Panc1 (cell line): Measurements from ENCODE around the gene BACH2. TPM values are rescaled to one million over a fixed set of nuclear protein-coding genes. Genes with fewer than 3 reads are reported as not detected.

ENCODE experiments used
- ATAC-seq: fragments of 200-7000 bp; cut with Tn5 transposase; 2 replicates; pipeline ENCODE4 v1.9.1; 2020; ENCODE audit warnings: mild to moderate bottlenecking, moderate library complexity
- BruUV-seq: library from RNA; stranded (reverse); fragments of 400-500 nt; replicated peaks from 2 replicates; lab custom pipeline; 2021; lab: Mats Ljungman, UMichigan
- CTCF ChIA-PET: fragments of 300-600 bp; sonication (Branson Sonifier 250); formaldehyde crosslinking; loops from one replicate; lab custom pipeline; 2022; ENCODE audit warnings: antibody characterized with exemption; lab: Charles Lee
- POLR2A ChIA-PET: fragments of 300-600 bp; sonication (Branson Sonifier 250); formaldehyde crosslinking; loops from one replicate; lab custom pipeline; 2022; ENCODE audit warnings: antibody characterized with exemption; lab: Charles Lee
- DNase-seq: peaks from one replicate; pipeline ENCODE4 v3.0.0-alpha.2; 2010; ENCODE audit warnings: low read depth, low spot score
- H3K27ac ChIP-seq: 2 replicates; pipeline ENCODE4 v1.5.1; 2011; ENCODE audit warnings: mild to moderate bottlenecking, low read length, inconsistent platforms
- H3K27me3 ChIP-seq: fragments of 200-500 bp; sonication (Bioruptor generic); 2 replicates; pipeline ENCODE4 v1.6.0; 2014; ENCODE audit warnings: low read length, inconsistent platforms; ENCODE audit not compliant: control insufficient read depth, insufficient read depth
- H3K36me3 ChIP-seq: fragments of 200-500 bp; sonication (Bioruptor generic); 2 replicates; pipeline ENCODE4 v1.5.1; 2014; ENCODE audit warnings: inconsistent platforms, mild to moderate bottlenecking, low read length, moderate library complexity; ENCODE audit not compliant: control insufficient read depth, insufficient read depth
- H3K4me1 ChIP-seq: 2 replicates; pipeline ENCODE4 v1.5.1; 2011; ENCODE audit warnings: inconsistent platforms, mild to moderate bottlenecking, low read length, moderate library complexity; ENCODE audit not compliant: control insufficient read depth, insufficient read depth
- H3K4me3 ChIP-seq, 2 experiments: 2 replicates each; pipeline ENCODE4 v1.5.1; 2011 to 2012; ENCODE audit warnings: low read depth in 2 of 2, low read length in 2 of 2, mild to moderate bottlenecking in 2 of 2, inconsistent platforms in 1 of 2, moderate library complexity in 1 of 2
- H3K9me3 ChIP-seq: fragments of 200-500 bp; sonication (Bioruptor generic); 2 replicates; pipeline ENCODE4 v1.5.1; 2014; ENCODE audit warnings: low read depth, mild to moderate bottlenecking, inconsistent platforms, low read length, moderate library complexity; ENCODE audit not compliant: control insufficient read depth, insufficient read depth
- CTCF ChIP-seq: fragments of 450-650 bp; IDR thresholded peaks from 2 replicates; pipeline ENCODE4 v1.5.1; 2017; ENCODE audit warnings: mild to moderate bottlenecking
- POLR2AphosphoS5 ChIP-seq: IDR thresholded peaks from 2 replicates; pipeline ENCODE4 v1.6.1; 2012; ENCODE audit warnings: mild to moderate bottlenecking, low read depth, low read length, moderate library complexity
- SIN3A ChIP-seq: IDR thresholded peaks from 2 replicates; pipeline ENCODE4 v1.6.1; 2012; ENCODE audit warnings: low read depth, mild to moderate bottlenecking, low read length, moderate library complexity, borderline replicate concordance; ENCODE audit not compliant: insufficient read depth
- TCF7L2 ChIP-seq: IDR thresholded peaks from 2 replicates; pipeline ENCODE4 v1.6.1; 2011; ENCODE audit warnings: mild to moderate bottlenecking, low read depth, low read length, inconsistent platforms
- in situ Hi-C: cut with HindIII; loops from 2 replicates; pipeline ENCODE4 v1.10.0; 2016; ENCODE audit warnings: low sequenced_read_pairs, low pct_unique_long_range_greater_than_20kb
- intact Hi-C: fragments of 100-400 bp; cut with micrococcal nuclease; formaldehyde crosslinking; loops from one replicate; pipeline ENCODE4 v1.10.0; 2022; ENCODE audit not compliant: unreplicated experiment
- total RNA-seq: library from RNA; stranded (reverse); gene quantifications from one replicate; pipeline ENCODE4 v1.2.1, GENCODE V29; 2021; ENCODE audit not compliant: unreplicated experiment
- TF ChIP-seq, protein P1 (sequence below), 2 experiments: IDR thresholded peaks; 2 replicates each; pipeline ENCODE4 v1.6.1; 2011 to 2012; ENCODE audit warnings: low read depth in 2 of 2, control low read depth in 1 of 2, low read length in 1 of 2, mild to moderate bottlenecking in 1 of 2, moderate library complexity in 1 of 2; ENCODE audit not compliant: insufficient read depth in 1 of 2

Gene BACH2
- total RNA-seq, 1 experiment from 2014 or later: 1.6 TPM

DNA sequence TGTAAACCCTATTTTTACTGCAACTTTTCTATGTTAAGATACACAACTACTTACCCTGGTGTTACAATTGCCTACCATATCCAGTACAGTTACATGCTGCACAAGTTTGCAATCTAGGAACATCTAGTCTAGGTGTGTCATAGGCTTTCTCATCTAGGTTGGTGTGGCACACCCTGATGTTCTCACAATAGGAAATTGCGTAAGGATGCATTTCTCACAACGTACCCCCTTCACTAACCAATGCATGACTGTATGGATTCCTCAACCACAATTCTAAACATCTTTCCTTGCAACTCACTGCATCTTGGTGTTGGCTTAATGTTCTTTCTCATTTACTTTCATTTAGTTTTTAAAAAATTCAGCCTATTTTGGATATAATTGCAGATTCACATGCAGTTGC, 370.8 kb downstream of the BACH2 start:
- ChIA-PET POLR2A (no interaction called here), CTCF (no interaction called here)
- no peak for DNase-seq
- Histone ChIP-seq H3K27me3 (no peaks in the 10 kb centered on the region), H3K4me1 (no peaks in the 10 kb centered on the region), H3K36me3 (no peaks in the 10 kb centered on the region), H3K9me3 (no peaks in the 10 kb centered on the region), H3K27ac (no peak overlapping the region), H3K4me3 (no peak overlapping the region)
- TF ChIP-seq TCF7L2 (no peak), CTCF (no peak), SIN3A (no peak), POLR2AphosphoS5 (no peak)
- TF ChIP-seq, protein P1, sequence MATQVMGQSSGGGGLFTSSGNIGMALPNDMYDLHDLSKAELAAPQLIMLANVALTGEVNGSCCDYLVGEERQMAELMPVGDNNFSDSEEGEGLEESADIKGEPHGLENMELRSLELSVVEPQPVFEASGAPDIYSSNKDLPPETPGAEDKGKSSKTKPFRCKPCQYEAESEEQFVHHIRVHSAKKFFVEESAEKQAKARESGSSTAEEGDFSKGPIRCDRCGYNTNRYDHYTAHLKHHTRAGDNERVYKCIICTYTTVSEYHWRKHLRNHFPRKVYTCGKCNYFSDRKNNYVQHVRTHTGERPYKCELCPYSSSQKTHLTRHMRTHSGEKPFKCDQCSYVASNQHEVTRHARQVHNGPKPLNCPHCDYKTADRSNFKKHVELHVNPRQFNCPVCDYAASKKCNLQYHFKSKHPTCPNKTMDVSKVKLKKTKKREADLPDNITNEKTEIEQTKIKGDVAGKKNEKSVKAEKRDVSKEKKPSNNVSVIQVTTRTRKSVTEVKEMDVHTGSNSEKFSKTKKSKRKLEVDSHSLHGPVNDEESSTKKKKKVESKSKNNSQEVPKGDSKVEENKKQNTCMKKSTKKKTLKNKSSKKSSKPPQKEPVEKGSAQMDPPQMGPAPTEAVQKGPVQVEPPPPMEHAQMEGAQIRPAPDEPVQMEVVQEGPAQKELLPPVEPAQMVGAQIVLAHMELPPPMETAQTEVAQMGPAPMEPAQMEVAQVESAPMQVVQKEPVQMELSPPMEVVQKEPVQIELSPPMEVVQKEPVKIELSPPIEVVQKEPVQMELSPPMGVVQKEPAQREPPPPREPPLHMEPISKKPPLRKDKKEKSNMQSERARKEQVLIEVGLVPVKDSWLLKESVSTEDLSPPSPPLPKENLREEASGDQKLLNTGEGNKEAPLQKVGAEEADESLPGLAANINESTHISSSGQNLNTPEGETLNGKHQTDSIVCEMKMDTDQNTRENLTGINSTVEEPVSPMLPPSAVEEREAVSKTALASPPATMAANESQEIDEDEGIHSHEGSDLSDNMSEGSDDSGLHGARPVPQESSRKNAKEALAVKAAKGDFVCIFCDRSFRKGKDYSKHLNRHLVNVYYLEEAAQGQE (IDR thresholded peaks at IDR 0.05; ENCODE audit: insufficient read depth in 1 of 2, low read depth in 2 of 2, low read length in 1 of 2): no peak
- BruUV-seq: no TSS peak
- in situ Hi-C loops (no loop called here), intact Hi-C loops (no loop called here)
- ATAC-seq: no peak

DNA sequence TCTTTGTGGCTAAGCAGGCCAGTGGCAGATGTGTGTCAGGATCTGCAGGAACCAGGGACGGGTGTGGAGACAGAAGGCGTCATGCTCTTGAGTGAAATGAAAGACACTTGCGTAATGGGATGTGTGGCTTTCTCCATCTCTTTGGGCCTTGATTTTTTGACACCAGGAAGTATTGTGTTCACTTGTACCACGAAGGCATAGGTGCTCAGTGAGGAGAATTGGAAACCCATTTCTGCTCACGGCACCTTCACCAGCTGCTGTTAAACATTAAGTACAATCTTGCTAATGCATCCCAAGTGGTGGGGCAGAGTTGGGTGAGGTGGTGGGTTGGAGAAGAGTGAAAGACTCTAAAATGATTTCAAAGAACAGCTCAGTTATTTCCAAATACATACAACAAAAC, 372.4 kb downstream of the BACH2 start:
- Histone ChIP-seq H3K27me3 (no peaks in the 10 kb centered on the region), H3K9me3 (no peaks in the 10 kb centered on the region), H3K4me1 (no peaks in the 10 kb centered on the region), H3K27ac (no peak overlapping the region), H3K36me3 (no peaks in the 10 kb centered on the region), H3K4me3 (no peak overlapping the region)
- DNase-seq: no peak
- in situ Hi-C loops (no loop called here), intact Hi-C loops (no loop called here)
- CTCF ChIA-PET: no interaction called here
- no TSS peak for BruUV-seq
- no peak for ATAC-seq
- POLR2A ChIA-PET: no interaction called here
- TF ChIP-seq SIN3A: no peak
- TF ChIP-seq CTCF: no peak
- TF ChIP-seq, protein P1 (IDR thresholded peaks at IDR 0.05; ENCODE audit: insufficient read depth in 1 of 2, low read depth in 2 of 2, low read length in 1 of 2): no peak
- no peak for TF ChIP-seq TCF7L2
- no peak for TF ChIP-seq POLR2AphosphoS5
